Endothelial cell of umbilical vein (primary cell): ENCODE results near the gene SRRM3. TPM values are rescaled to one million over a fixed set of nuclear protein-coding genes. Genes with fewer than 3 reads are reported as not detected.

Source experiments
- BruUV-seq: library from RNA; stranded (reverse); fragments of 400-500 nt; replicated peaks from 2 replicates; lab custom pipeline; 2021; lab: Mats Ljungman, UMichigan
- CTCF ChIA-PET: fragments of 300-600, 350-600 bp; sonication (Branson Sonifier 250); formaldehyde crosslinking; loops from one replicate; lab custom pipeline; 2021; ENCODE audit warnings: antibody characterized with exemption, inconsistent platforms; lab: Charles Lee
- POLR2A ChIA-PET: fragments of 300-600, 350-600 bp; sonication (Branson Sonifier 250); formaldehyde crosslinking; loops from one replicate; lab custom pipeline; 2021; ENCODE audit warnings: antibody characterized with exemption, inconsistent platforms; lab: Charles Lee
- DNase-seq: peaks from one replicate; pipeline ENCODE4 v3.0.0-alpha.2; 2011; ENCODE audit warnings: low read depth, low spot score
- FAIRE-seq: peaks from 2 replicates; lab custom pipeline; 2011; peaks lifted over from hg19 to GRCh38; lab: Jason Lieb, UNC
- H2AFZ ChIP-seq: 2 replicates; pipeline ENCODE4 v1.6.0; 2012; ENCODE audit warnings: low read depth, low read length, control low read depth, inconsistent platforms
- H3K27ac ChIP-seq: 2 replicates; pipeline ENCODE4 v1.5.1; 2011; ENCODE audit warnings: low read depth, mild to moderate bottlenecking, control low read depth, low read length, moderate library complexity; ENCODE audit not compliant: insufficient read depth
- H3K27me3 ChIP-seq, 2 experiments: 2 replicates each; pipeline versions ENCODE4 v1.6.0 to v1.6.1; 2011; ENCODE audit warnings: low read length in 2 of 2, mixed read lengths in 1 of 2; ENCODE audit not compliant: control insufficient read depth in 2 of 2, insufficient read depth in 2 of 2
- H3K36me3 ChIP-seq, 2 experiments: 2 replicates in 1 of 2; 3 replicates in 1 of 2; pipeline ENCODE4 v1.5.1; 2011; ENCODE audit warnings: low read length in 2 of 2, mild to moderate bottlenecking in 1 of 2, moderate library complexity in 1 of 2; ENCODE audit not compliant: control insufficient read depth in 2 of 2, insufficient read depth in 2 of 2; ENCODE audit errors: extremely low read depth in 1 of 2
- H3K4me1 ChIP-seq: 3 replicates; pipeline ENCODE4 v1.5.1; 2011; ENCODE audit warnings: mild to moderate bottlenecking, low read length; ENCODE audit not compliant: control insufficient read depth, insufficient read depth; ENCODE audit errors: extremely low read depth
- H3K4me2 ChIP-seq: 2 replicates; pipeline ENCODE4 v1.6.1; 2011; ENCODE audit warnings: low read length, control low read depth, mixed read lengths; ENCODE audit not compliant: insufficient read depth
- H3K4me3 ChIP-seq, 3 experiments: fragments of 200-600 bp in 1 of 3; sonication (generic), shearing (Covaris generic) in 1 of 3; replicated peaks in 1 of 3; 2 replicates each; pipeline ENCODE4 v1.5.1; 2011 to 2016; ENCODE audit warnings: control low read depth in 3 of 3, low read length in 3 of 3, mild to moderate bottlenecking in 2 of 3, inconsistent platforms in 1 of 3, low read depth in 1 of 3, moderate library complexity in 1 of 3; ENCODE audit not compliant: insufficient read depth in 1 of 3
- H3K79me2 ChIP-seq: 2 replicates; pipeline ENCODE4 v1.6.0; 2012; ENCODE audit warnings: low read length, inconsistent platforms; ENCODE audit not compliant: control insufficient read depth, insufficient read depth
- H3K9ac ChIP-seq: replicated peaks from 2 replicates; pipeline ENCODE3; 2011; ENCODE audit warnings: low read length, control low read depth; ENCODE audit not compliant: insufficient read depth; ENCODE audit errors: extremely low read depth
- H3K9me1 ChIP-seq: replicated peaks from 3 replicates; pipeline ENCODE4 v1.6.0; 2011; ENCODE audit warnings: mild to moderate bottlenecking, low read length; ENCODE audit not compliant: control insufficient read depth, insufficient read depth; ENCODE audit errors: extremely low read depth
- H3K9me3 ChIP-seq: replicated peaks from 2 replicates; pipeline ENCODE4 v1.5.1; 2012; ENCODE audit warnings: low read length, inconsistent platforms; ENCODE audit not compliant: control insufficient read depth, insufficient read depth
- H4K20me1 ChIP-seq: replicated peaks from 2 replicates; pipeline ENCODE3; 2011; ENCODE audit warnings: mild to moderate bottlenecking, low read length; ENCODE audit not compliant: control insufficient read depth, insufficient read depth; ENCODE audit errors: extremely low read depth
- CTCF ChIP-seq, 2 donors: IDR thresholded peaks; 1 replicate in 1 of 2; 2 replicates in 1 of 2; pipeline ENCODE4 v1.5.1; 2011; ENCODE audit warnings: low read length in 2 of 2, mild to moderate bottlenecking in 2 of 2, moderate library complexity in 2 of 2, control low read depth in 1 of 2, inconsistent platforms in 1 of 2, low read depth in 1 of 2; ENCODE audit not compliant: insufficient read depth in 1 of 2; ENCODE audit errors: extremely low read depth in 1 of 2
- EZH2 ChIP-seq: IDR thresholded peaks from 2 replicates; pipeline ENCODE4 v1.6.1; 2012; ENCODE audit warnings: borderline replicate concordance, low read depth, mild to moderate bottlenecking, moderate library complexity, low read length, inconsistent platforms; ENCODE audit not compliant: severe bottlenecking
- FOS ChIP-seq: IDR thresholded peaks from 2 replicates; pipeline ENCODE4 v1.6.1; 2011; ENCODE audit warnings: mild to moderate bottlenecking, low read length, moderate library complexity, borderline replicate concordance; ENCODE audit not compliant: insufficient read depth
- GATA2 ChIP-seq: IDR thresholded peaks from 2 replicates; pipeline ENCODE4 v1.7.0; 2011; ENCODE audit warnings: low read depth, mild to moderate bottlenecking, moderate library complexity, mixed read lengths, low read length; ENCODE audit not compliant: insufficient read length, insufficient read depth
- JUN ChIP-seq: IDR thresholded peaks from 2 replicates; pipeline ENCODE4 v1.6.1; 2011; ENCODE audit warnings: borderline replicate concordance, low read depth; ENCODE audit not compliant: insufficient read length, insufficient read depth
- MYC ChIP-seq: IDR thresholded peaks from one replicate; pipeline ENCODE4 v1.6.1; 2011; ENCODE audit warnings: mild to moderate bottlenecking, low read depth, low read length
- POLR2A ChIP-seq: IDR thresholded peaks from 2 replicates; pipeline ENCODE4 v1.6.1; 2012; ENCODE audit warnings: low read depth, mild to moderate bottlenecking, control low read depth, low read length
- POLR2AphosphoS5 ChIP-seq: IDR thresholded peaks from 2 replicates; pipeline ENCODE4 v1.6.1; 2012; ENCODE audit warnings: low read depth, mild to moderate bottlenecking, control low read depth, low read length, moderate library complexity; ENCODE audit not compliant: insufficient read depth
- dilution Hi-C: fragments of 300-500 bp; cut with MboI; formaldehyde crosslinking; loops from one replicate; pipeline ENCODE4 v1.15.0; 2019; ENCODE audit warnings: low sequenced_read_pairs; ENCODE audit not compliant: extremely low pct_ligation_motif_present
- intact Hi-C: fragments of 100-400 bp; cut with micrococcal nuclease; formaldehyde crosslinking; loops from one replicate; pipeline ENCODE4 v1.10.0; 2022
- polyA plus RNA-seq, 4 experiments: library from polyadenylated mRNA; depleted of rRNA in 3 of 4; stranded (reverse) in 3 of 4; unstranded in 1 of 4; fragments of >200 nt; gene quantifications; 2 replicates each; pipeline versions ENCODE4 v1.2.1 to v1.2.3, GENCODE V29; 2011 to 2012; ENCODE audit warnings: missing spikeins in 1 of 4
- total RNA-seq: library from RNA; stranded (reverse); gene quantifications from 2 replicates; pipeline ENCODE4 v1.2.3, GENCODE V29; 2021
- TF ChIP-seq, protein P1 (sequence below): IDR thresholded peaks from 2 replicates; pipeline ENCODE4 v1.6.1; 2011; ENCODE audit not compliant: insufficient read depth, insufficient read length

Gene SRRM3
- total and polyA plus RNA-seq, 2 donors (not counting 3 experiments of a cell fraction or from before 2014, with no cell fraction given), result 4.4 to 5.4 TPM

GRCh38 chr7:76265299-76265698 lies 63.6 kb downstream of the SRRM3 start:
- no peaks in the 10 kb centered on the region for H3K9me1 ChIP-seq
- no peak overlapping the region for H3K4me3 ChIP-seq
- ChIA-PET CTCF (interaction anchor here (1.3 to 5.6 kb wide), 3 partner anchors 9 to 88 kb away, joined by 4 to 89 read pairs (median 55); no protein-coding TSS in a partner anchor), POLR2A (no interaction called here)
- no peak for TF ChIP-seq POLR2AphosphoS5
- no peak for TF ChIP-seq POLR2A
- no peak for TF ChIP-seq EZH2
- TF ChIP-seq JUN, result no peak
- TF ChIP-seq, protein P1, sequence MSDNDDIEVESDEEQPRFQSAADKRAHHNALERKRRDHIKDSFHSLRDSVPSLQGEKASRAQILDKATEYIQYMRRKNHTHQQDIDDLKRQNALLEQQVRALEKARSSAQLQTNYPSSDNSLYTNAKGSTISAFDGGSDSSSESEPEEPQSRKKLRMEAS, result no peak
- TF ChIP-seq MYC, result no peak
- no peak for TF ChIP-seq FOS
- no peak for TF ChIP-seq GATA2
- TF ChIP-seq CTCF (IDR thresholded peaks at IDR 0.05; ENCODE audit: extremely low read depth in 1 of 2, insufficient read depth in 1 of 2, low read depth in 1 of 2, low read length in 2 of 2), result no peak
- H3K27ac ChIP-seq, result no peak overlapping the region
- no peaks in the 10 kb centered on the region for H3K36me3 ChIP-seq
- no peaks in the 10 kb centered on the region for H3K9me3 ChIP-seq
- no peak for DNase-seq
- H3K4me2 ChIP-seq, result no peak overlapping the region
- peaks cover 4% of the 10 kb centered on the region for H3K4me1 ChIP-seq
- H4K20me1 ChIP-seq, result no peaks in the 10 kb centered on the region
- intact Hi-C loops (loop anchor here (5.0 kb wide), 1 partner anchor 38 kb away; no protein-coding TSS in a partner anchor), dilution Hi-C loops (no loop called here)
- FAIRE-seq, result no peak
- no peaks in the 10 kb centered on the region for H3K79me2 ChIP-seq
- H3K9ac ChIP-seq, result no peak overlapping the region
- no TSS peak for BruUV-seq
- H2AFZ ChIP-seq, result no peak overlapping the region
- H3K27me3 ChIP-seq, result peaks cover 24 to 26% of the 10 kb centered on the region in 2 experiments
